Vagina (tissue), 2 donors: ENCODE results near the gene MARCHF5.
"Not testable (repeated sequence)": the region's sequence is repeated elsewhere in the genome, so short reads cannot be mapped to it uniquely, and the experiment has no call there.

Source experiments
- CTCF ChIP-seq, 3 experiments: fragments of 450-650 bp in 2 of 3; fragments of 200-600 bp in 1 of 3; sonication (generic) in 1 of 3; IDR thresholded peaks; one replicate each; pipeline ENCODE4 v1.5.1; 2017 to 2019; ENCODE audit warnings: antibody characterized with exemption in 3 of 3, mild to moderate bottlenecking in 2 of 3, moderate library complexity in 2 of 3
- POLR2A ChIP-seq, 2 donors: fragments of 450-650 bp; IDR thresholded peaks; one replicate each; pipeline ENCODE4 v1.6.1; 2017; ENCODE audit warnings: antibody characterized with exemption in 2 of 2, mild to moderate bottlenecking in 2 of 2, moderate library complexity in 2 of 2
- POLR2AphosphoS5 ChIP-seq, 2 donors: sonication (generic); formaldehyde crosslinking; IDR thresholded peaks; one replicate each; pipeline ENCODE4 v1.9.0; 2017; ENCODE audit warnings: antibody characterized with exemption in 2 of 2, mild to moderate bottlenecking in 2 of 2, low read depth in 1 of 2; ENCODE audit not compliant: insufficient read depth in 1 of 2

DNA sequence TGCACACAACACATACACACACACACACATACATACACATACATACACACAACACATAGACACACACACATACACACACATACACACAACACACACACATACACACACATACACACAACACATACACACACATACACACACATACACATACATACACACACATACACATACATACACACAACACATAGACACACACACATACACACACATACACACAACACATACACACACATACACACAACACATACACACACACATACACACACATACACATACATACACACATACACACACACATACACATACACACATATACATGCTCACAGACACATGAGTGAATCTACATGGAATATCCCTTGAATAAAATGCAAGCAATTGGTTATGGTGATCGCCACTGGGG is 102.2 kb downstream of the MARCHF5 start:
- not testable (repeated sequence) for TF ChIP-seq CTCF (IDR thresholded peaks at IDR 0.05); POLR2AphosphoS5 (IDR thresholded peaks at IDR 0.05; ENCODE audit: insufficient read depth in 1 of 2, low read depth in 1 of 2); POLR2A (IDR thresholded peaks at IDR 0.05)
